MM.1S (cell line): ENCODE data around the gene SMYD5.

Experiments
- CTCF ChIP-seq: fragments of 300-600 bp; sonication (generic); IDR thresholded peaks from 2 replicates; pipeline ENCODE4 v1.5.1; 2016; ENCODE audit warnings: antibody characterized with exemption, low read length, mixed read lengths
- EZH2 ChIP-seq: fragments of 300-600 bp; sonication (generic); optimal IDR thresholded peaks from 2 replicates; pipeline ENCODE3; 2017; ENCODE audit warnings: low read depth, mild to moderate bottlenecking, antibody characterized with exemption, low read length, mixed read lengths
- EZH2phosphoT487 ChIP-seq: fragments of 300-600 bp; sonication (generic); IDR thresholded peaks from 2 replicates; pipeline ENCODE4 v1.6.1; 2018; ENCODE audit warnings: antibody characterized with exemption, low read length

DNA sequence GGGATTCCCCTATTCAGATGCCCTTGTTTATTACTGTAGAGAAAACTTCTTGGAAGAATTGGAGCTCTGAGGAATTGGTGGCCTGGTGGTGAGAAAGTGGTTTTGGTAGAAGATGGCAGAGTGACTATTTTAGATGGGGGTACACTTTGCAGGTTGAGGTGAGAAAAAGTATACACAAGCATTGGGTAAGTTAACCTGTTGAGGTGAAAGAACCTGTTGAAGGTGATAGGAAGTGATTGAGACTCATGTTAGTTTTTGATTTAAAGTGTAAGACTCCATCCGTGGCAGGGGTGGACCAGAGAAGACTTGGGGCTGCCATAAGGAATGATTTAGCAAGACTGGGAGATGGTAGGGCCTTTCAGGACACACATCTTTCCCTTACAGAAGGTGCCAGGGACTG, 23.1 kb downstream of the SMYD5 start:
- TF ChIP-seq CTCF (no peak), EZH2 (no peak), EZH2phosphoT487 (no peak)
